SK-N-SH (cell line): ENCODE data around the gene NFKBIA. TPM values are rescaled to one million over a fixed set of nuclear protein-coding genes. Genes with fewer than 3 reads are reported as not detected.

Experiments
- CTCF ChIA-PET: fragments of 300-600, 350-600 bp; formaldehyde crosslinking; extraction: SDS; loops from one replicate; lab custom pipeline; 2021; lab: Yijun Ruan, JAX
- POLR2A ChIA-PET: fragments of 350-600 bp; sonication (Branson Sonifier 250); formaldehyde crosslinking; extraction: SDS; loops from one replicate; lab custom pipeline; 2020; ENCODE audit warnings: antibody characterized with exemption, inconsistent platforms; lab: Yijun Ruan, JAX
- DNase-seq: peaks from one replicate; pipeline ENCODE4 v3.0.0; 2012
- H2AFZ ChIP-seq: fragments of 200-600 bp; sonication (generic); 2 replicates; pipeline ENCODE4 v1.8.1; 2016; ENCODE audit warnings: antibody characterized with exemption, mild to moderate bottlenecking, low read depth
- H3F3A ChIP-seq: fragments of 200-600 bp; sonication (generic); replicated peaks from 2 replicates; pipeline ENCODE3; 2016; ENCODE audit warnings: antibody characterized with exemption, mild to moderate bottlenecking; ENCODE audit not compliant: insufficient read depth
- H3K27ac ChIP-seq, 2 experiments: fragments of 200-500 bp in 1 of 2; fragments of 200-600 bp in 1 of 2; sonication (Bioruptor generic) in 1 of 2; sonication (generic), shearing (Covaris generic) in 1 of 2; 2 replicates each; pipeline versions ENCODE4 v1.5.1 to v1.6.1; 2014 to 2016; ENCODE audit warnings: low read depth in 2 of 2, inconsistent platforms in 1 of 2, low read length in 1 of 2, mild to moderate bottlenecking in 1 of 2, mixed read lengths in 1 of 2
- H3K27me3 ChIP-seq: fragments of 200-600 bp; sonication (generic), shearing (Covaris generic); 2 replicates; pipeline ENCODE4 v1.6.1; 2016; ENCODE audit warnings: mixed run types; ENCODE audit not compliant: insufficient read depth
- H3K36me3 ChIP-seq, 2 experiments: fragments of 200-500 bp in 1 of 2; fragments of 200-600 bp in 1 of 2; sonication (Bioruptor generic) in 1 of 2; sonication (generic) in 1 of 2; replicated peaks in 1 of 2; 2 replicates each; pipeline versions ENCODE3 to v1.5.1; 2014 to 2016; ENCODE audit warnings: low read length in 1 of 2, mild to moderate bottlenecking in 1 of 2; ENCODE audit not compliant: insufficient read depth in 2 of 2, control insufficient read depth in 1 of 2
- H3K4me1 ChIP-seq, 2 experiments: fragments of 200-500 bp in 1 of 2; fragments of 200-600 bp in 1 of 2; sonication (Bioruptor generic) in 1 of 2; sonication (generic), shearing (Covaris generic) in 1 of 2; 2 replicates each; pipeline versions ENCODE4 v1.5.1 to v1.6.1; 2014 to 2016; ENCODE audit warnings: low read depth in 1 of 2, low read length in 1 of 2, mixed run types in 1 of 2; ENCODE audit not compliant: insufficient read depth in 2 of 2, control insufficient read depth in 1 of 2
- H3K4me2 ChIP-seq: fragments of 200-600 bp; sonication (generic), shearing (Covaris generic); 2 replicates; pipeline ENCODE4 v1.6.1; 2017; ENCODE audit warnings: mixed run types
- H3K4me3 ChIP-seq, 2 experiments: fragments of 200-500 bp in 1 of 2; fragments of 200-600 bp in 1 of 2; sonication (Bioruptor generic) in 1 of 2; sonication (generic), shearing (Covaris generic) in 1 of 2; 2 replicates each; pipeline versions ENCODE4 v1.5.1 to v1.8.1; 2014 to 2016; ENCODE audit warnings: low read depth in 2 of 2, inconsistent platforms in 1 of 2, low read length in 1 of 2, mild to moderate bottlenecking in 1 of 2, mixed read lengths in 1 of 2, moderate library complexity in 1 of 2
- H3K79me2 ChIP-seq: fragments of 200-600 bp; sonication (generic); 2 replicates; pipeline ENCODE4 v1.8.1; 2017; ENCODE audit warnings: mild to moderate bottlenecking; ENCODE audit not compliant: insufficient read depth
- H3K9ac ChIP-seq: fragments of 200-600 bp; sonication (generic); 2 replicates; pipeline ENCODE4 v1.6.1; 2017; ENCODE audit warnings: mixed run types
- H3K9me2 ChIP-seq: fragments of 200-600 bp; sonication (generic); 2 replicates; pipeline ENCODE4 v1.6.1; 2017; ENCODE audit warnings: mixed run types
- H3K9me3 ChIP-seq: fragments of 200-600 bp; sonication (generic); 2 replicates; pipeline ENCODE4 v1.6.1; 2017; ENCODE audit warnings: mixed run types, mild to moderate bottlenecking, moderate library complexity
- H4K20me1 ChIP-seq: fragments of 200-600 bp; sonication (generic); 2 replicates; pipeline ENCODE4 v1.6.1; 2017; ENCODE audit warnings: mild to moderate bottlenecking, mixed run types; ENCODE audit not compliant: insufficient read depth
- FOSL2 ChIP-seq: IDR thresholded peaks from 2 replicates; pipeline ENCODE4 v1.4.0; 2012; ENCODE audit warnings: low read depth, mild to moderate bottlenecking, moderate library complexity, borderline replicate concordance
- FOXJ3 ChIP-seq: sonication (generic); formaldehyde crosslinking; IDR thresholded peaks from 2 replicates; pipeline ENCODE4 v1.5.1; 2020; ENCODE audit warnings: mild to moderate bottlenecking, missing genetic modification reagents
- GABPA ChIP-seq: IDR thresholded peaks from 2 replicates; pipeline ENCODE4 v1.4.0; 2012; ENCODE audit warnings: low read depth, mild to moderate bottlenecking
- IRF3 ChIP-seq: fragments of 150-350 bp; IDR thresholded peaks from 2 replicates; pipeline ENCODE4 v1.6.1; 2016; ENCODE audit warnings: mild to moderate bottlenecking, low read depth, low read length
- JUND ChIP-seq: IDR thresholded peaks from 2 replicates; pipeline ENCODE4 v1.4.0; 2012
- POLR2AphosphoS5 ChIP-seq: IDR thresholded peaks from 2 replicates; pipeline ENCODE4 v1.6.1; 2012; ENCODE audit warnings: low read depth, low read length
- RAD21 ChIP-seq: IDR thresholded peaks from 2 replicates; pipeline ENCODE4 v1.6.1; 2012; ENCODE audit warnings: mild to moderate bottlenecking, low read length
- RCOR1 ChIP-seq: fragments of 150-350 bp; IDR thresholded peaks from 2 replicates; pipeline ENCODE4 v1.6.1; 2017; ENCODE audit warnings: antibody characterized with exemption, low read length
- SIN3A ChIP-seq: IDR thresholded peaks from 2 replicates; pipeline ENCODE4 v1.6.1; 2012; ENCODE audit warnings: low read depth, mild to moderate bottlenecking, low read length, moderate library complexity, borderline replicate concordance
- SMC3 ChIP-seq: IDR thresholded peaks from 2 replicates; pipeline ENCODE4 v1.6.1; 2012; ENCODE audit warnings: low read depth, low read length, improper control_type of control experiment
- TEAD4 ChIP-seq: IDR thresholded peaks from 2 replicates; pipeline ENCODE4 v1.4.0; 2012; ENCODE audit warnings: mild to moderate bottlenecking, borderline replicate concordance; ENCODE audit not compliant: insufficient read depth
- WGBS: methylation state at CpG from one replicate; pipeline ENCODE4 v1.1.6; 2017; ENCODE audit warnings: low lambda C conversion rate; 5-methylcytosine and 5-hydroxymethylcytosine counted together
- polyA plus RNA-seq, 3 experiments: library from polyadenylated mRNA; depleted of rRNA; stranded (reverse); fragments of >200 nt; gene quantifications; 2 replicates each; pipeline ENCODE4 v1.2.3, GENCODE V29; 2012
- TF ChIP-seq, protein P1 (sequence below): IDR thresholded peaks from 2 replicates; pipeline ENCODE4 v1.4.0; 2012; ENCODE audit warnings: low read depth, borderline replicate concordance
- TF ChIP-seq, protein P2 (sequence below): IDR thresholded peaks from 2 replicates; pipeline ENCODE4 v1.4.0; 2012; ENCODE audit warnings: low read depth, borderline replicate concordance
- TF ChIP-seq, protein P3 (sequence below): fragments of 200-600 bp; sonication (generic); IDR thresholded peaks from 2 replicates; pipeline ENCODE4 v1.6.1; 2017; ENCODE audit warnings: antibody characterized with exemption, mild to moderate bottlenecking, moderate library complexity

The NFKBIA gene
- polyA plus RNA-seq, 1 of the 3 experiments (the other 2 are of a cell fraction) = 56.7 TPM

- no peaks in the 10 kb centered on the region for H3K36me3 ChIP-seq
- H2AFZ ChIP-seq = no peak overlapping the region
- no peak overlapping the region for H3K4me2 ChIP-seq
- no peak overlapping the region for H3K27ac ChIP-seq
- no peak overlapping the region for H3K9ac ChIP-seq
- H3K9me3 ChIP-seq = no peaks in the 10 kb centered on the region
- no peaks in the 10 kb centered on the region for H3F3A ChIP-seq
- H3K27me3 ChIP-seq = no peaks in the 10 kb centered on the region
- H3K4me1 ChIP-seq = peaks cover 0 to 10% of the 10 kb centered on the region in 2 experiments; a peak in 2 of 4 replicates
- H3K79me2 ChIP-seq = no peaks in the 10 kb centered on the region
- no peak overlapping the region for H3K4me3 ChIP-seq
- no peak for DNase-seq
- H4K20me1 ChIP-seq = no peaks in the 10 kb centered on the region
- H3K9me2 ChIP-seq = no peaks in the 10 kb centered on the region
- ChIA-PET CTCF (no interaction called here), POLR2A (no interaction called here)
- TF ChIP-seq, protein P1, sequence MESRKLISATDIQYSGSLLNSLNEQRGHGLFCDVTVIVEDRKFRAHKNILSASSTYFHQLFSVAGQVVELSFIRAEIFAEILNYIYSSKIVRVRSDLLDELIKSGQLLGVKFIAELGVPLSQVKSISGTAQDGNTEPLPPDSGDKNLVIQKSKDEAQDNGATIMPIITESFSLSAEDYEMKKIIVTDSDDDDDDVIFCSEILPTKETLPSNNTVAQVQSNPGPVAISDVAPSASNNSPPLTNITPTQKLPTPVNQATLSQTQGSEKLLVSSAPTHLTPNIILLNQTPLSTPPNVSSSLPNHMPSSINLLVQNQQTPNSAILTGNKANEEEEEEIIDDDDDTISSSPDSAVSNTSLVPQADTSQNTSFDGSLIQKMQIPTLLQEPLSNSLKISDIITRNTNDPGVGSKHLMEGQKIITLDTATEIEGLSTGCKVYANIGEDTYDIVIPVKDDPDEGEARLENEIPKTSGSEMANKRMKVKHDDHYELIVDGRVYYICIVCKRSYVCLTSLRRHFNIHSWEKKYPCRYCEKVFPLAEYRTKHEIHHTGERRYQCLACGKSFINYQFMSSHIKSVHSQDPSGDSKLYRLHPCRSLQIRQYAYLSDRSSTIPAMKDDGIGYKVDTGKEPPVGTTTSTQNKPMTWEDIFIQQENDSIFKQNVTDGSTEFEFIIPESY = no peak
- TF ChIP-seq SMC3 = no peak
- TF ChIP-seq TEAD4 = no peak
- TF ChIP-seq, protein P2, sequence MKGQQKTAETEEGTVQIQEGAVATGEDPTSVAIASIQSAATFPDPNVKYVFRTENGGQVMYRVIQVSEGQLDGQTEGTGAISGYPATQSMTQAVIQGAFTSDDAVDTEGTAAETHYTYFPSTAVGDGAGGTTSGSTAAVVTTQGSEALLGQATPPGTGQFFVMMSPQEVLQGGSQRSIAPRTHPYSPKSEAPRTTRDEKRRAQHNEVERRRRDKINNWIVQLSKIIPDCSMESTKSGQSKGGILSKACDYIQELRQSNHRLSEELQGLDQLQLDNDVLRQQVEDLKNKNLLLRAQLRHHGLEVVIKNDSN = no peak
- TF ChIP-seq FOSL2 = no peak
- no peak for TF ChIP-seq POLR2AphosphoS5
- no peak for TF ChIP-seq JUND
- no peak for TF ChIP-seq GABPA
- no peak for TF ChIP-seq SIN3A
- TF ChIP-seq IRF3 = no peak
- TF ChIP-seq RCOR1 = no peak
- TF ChIP-seq FOXJ3 (CRISPR knock-in tag) = no peak
- TF ChIP-seq, protein P3, sequence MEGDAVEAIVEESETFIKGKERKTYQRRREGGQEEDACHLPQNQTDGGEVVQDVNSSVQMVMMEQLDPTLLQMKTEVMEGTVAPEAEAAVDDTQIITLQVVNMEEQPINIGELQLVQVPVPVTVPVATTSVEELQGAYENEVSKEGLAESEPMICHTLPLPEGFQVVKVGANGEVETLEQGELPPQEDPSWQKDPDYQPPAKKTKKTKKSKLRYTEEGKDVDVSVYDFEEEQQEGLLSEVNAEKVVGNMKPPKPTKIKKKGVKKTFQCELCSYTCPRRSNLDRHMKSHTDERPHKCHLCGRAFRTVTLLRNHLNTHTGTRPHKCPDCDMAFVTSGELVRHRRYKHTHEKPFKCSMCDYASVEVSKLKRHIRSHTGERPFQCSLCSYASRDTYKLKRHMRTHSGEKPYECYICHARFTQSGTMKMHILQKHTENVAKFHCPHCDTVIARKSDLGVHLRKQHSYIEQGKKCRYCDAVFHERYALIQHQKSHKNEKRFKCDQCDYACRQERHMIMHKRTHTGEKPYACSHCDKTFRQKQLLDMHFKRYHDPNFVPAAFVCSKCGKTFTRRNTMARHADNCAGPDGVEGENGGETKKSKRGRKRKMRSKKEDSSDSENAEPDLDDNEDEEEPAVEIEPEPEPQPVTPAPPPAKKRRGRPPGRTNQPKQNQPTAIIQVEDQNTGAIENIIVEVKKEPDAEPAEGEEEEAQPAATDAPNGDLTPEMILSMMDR = no peak
- no peak for TF ChIP-seq RAD21
- 88% methylated on average over 10 of the region's 15 CpGs for WGBS
Measured at GRCh38 chr14:35352274-35353233, 52.0 kb downstream of the NFKBIA start.
